Prostate gland (tissue), 2 donors: ENCODE results near the gene ADCY7. TPM values are rescaled to one million over a fixed set of nuclear protein-coding genes. Genes with fewer than 3 reads are reported as not detected.

Experiments
- DNase-seq: peaks from one replicate; pipeline ENCODE4 v3.0.0-alpha.2; 2019; ENCODE audit warnings: low spot score
- H3K27ac ChIP-seq, 2 donors: fragments of 200-600 bp; sonication (generic); 2 replicates each; pipeline ENCODE4 v1.5.1; 2017 to 2019
- H3K27me3 ChIP-seq: fragments of 200-600 bp; sonication (generic); replicated peaks from 2 replicates; pipeline ENCODE4 v1.5.1; 2019; ENCODE audit not compliant: insufficient read depth
- H3K36me3 ChIP-seq, 2 donors: fragments of 200-600 bp; sonication (generic); 1 replicate in 1 of 2; 2 replicates in 1 of 2; pipeline versions ENCODE4 v1.5.1 to v1.8.1; 2017 to 2019
- H3K4me1 ChIP-seq: fragments of 200-600 bp; sonication (generic); replicated peaks from 2 replicates; pipeline ENCODE4 v1.5.1; 2019
- H3K4me3 ChIP-seq, 2 donors: fragments of 200-600 bp; sonication (generic); 2 replicates each; pipeline ENCODE4 v1.5.1; 2017 to 2019
- H3K9me3 ChIP-seq: fragments of 200-600 bp; sonication (generic); 2 replicates; pipeline ENCODE4 v1.5.1; 2017
- CTCF ChIP-seq, 4 experiments: fragments of 200-600 bp in 2 of 4; fragments of 450-650 bp in 2 of 4; sonication (generic) in 2 of 4; IDR thresholded peaks; 1 replicate in 3 of 4; 2 replicates in 1 of 4; pipeline ENCODE4 v1.5.1; 2016 to 2019; ENCODE audit warnings: antibody characterized with exemption in 4 of 4, mild to moderate bottlenecking in 2 of 4, moderate library complexity in 2 of 4
- POLR2A ChIP-seq: fragments of 450-650 bp; IDR thresholded peaks from one replicate; pipeline ENCODE4 v1.6.1; 2016; ENCODE audit warnings: antibody characterized with exemption, mild to moderate bottlenecking
- POLR2AphosphoS5 ChIP-seq: sonication (generic); formaldehyde crosslinking; IDR thresholded peaks from one replicate; pipeline ENCODE4 v1.6.1; 2017; ENCODE audit warnings: antibody characterized with exemption
- WGBS: methylation state at CpG from one replicate; pipeline ENCODE4 v1.1.5; 2018; 5-methylcytosine and 5-hydroxymethylcytosine counted together
- intact Hi-C: fragments of 100-400 bp; cut with DNase I; formaldehyde crosslinking; loops from one replicate; pipeline ENCODE4 v1.14.2; 2022
- total RNA-seq, 2 donors: library from RNA; depleted of rRNA; stranded (reverse); fragments of >200 nt; gene quantifications; one replicate each; pipeline ENCODE4 v1.1.0, GENCODE V29; 2016

The ADCY7 gene
- total RNA-seq, 2 donors from 2014 or later: 2.0 to 10.9 TPM

- Histone ChIP-seq H3K36me3 (no peaks in the 10 kb centered on the region), H3K9me3 (no peaks in the 10 kb centered on the region), H3K27me3 (no peaks in the 10 kb centered on the region), H3K4me1 (peaks cover 4% of the 10 kb centered on the region), H3K4me3 (no peak overlapping the region), H3K27ac (no peak overlapping the region)
- no peak for DNase-seq
- intact Hi-C loops: loop anchor here (5.0 to 10.0 kb wide), 6 partner anchors 37 to 385 kb away; partner anchors contain the start of genes CYLD, HEATR3 and TENT4B
- TF ChIP-seq CTCF (IDR thresholded peaks at IDR 0.05): no peak
- no peak for TF ChIP-seq POLR2A
- no peak for TF ChIP-seq POLR2AphosphoS5
- 27% methylated on average over 1 of the region's 1 CpG for WGBS
Measured at GRCh38 chr16:50359626-50360025, 93.3 kb downstream of the ADCY7 start.

GRCh38 chr16:50360033-50360778 lies 93.9 kb downstream of the ADCY7 start:
- 59% methylated on average over 6 of the region's 6 CpGs for WGBS
- Histone ChIP-seq H3K4me3 (no peak overlapping the region), H3K4me1 (peaks cover 4% of the 10 kb centered on the region), H3K27ac (no peak overlapping the region), H3K27me3 (no peaks in the 10 kb centered on the region), H3K9me3 (no peaks in the 10 kb centered on the region), H3K36me3 (no peaks in the 10 kb centered on the region)
- intact Hi-C loops: loop anchor here (5.0 to 10.0 kb wide), 2 partner anchors 293 to 385 kb away; partner anchors contain the start of genes CYLD and HEATR3
- DNase-seq: no peak
- TF ChIP-seq POLR2AphosphoS5: no peak
- no peak for TF ChIP-seq CTCF (IDR thresholded peaks at IDR 0.05)
- TF ChIP-seq POLR2A: no peak

GRCh38 chr16:50360779-50361178 lies 94.4 kb downstream of the ADCY7 start:
- DNase-seq: no peak
- H3K27ac ChIP-seq: no peak overlapping the region
- H3K9me3 ChIP-seq: no peaks in the 10 kb centered on the region
- TF ChIP-seq POLR2A (no peak), CTCF (IDR thresholded peaks at IDR 0.05) (no peak), POLR2AphosphoS5 (no peak)
- H3K36me3 ChIP-seq: no peaks in the 10 kb centered on the region
- H3K27me3 ChIP-seq: no peaks in the 10 kb centered on the region
- intact Hi-C loops: loop anchor here (5.0 to 10.0 kb wide), 2 partner anchors 293 to 384 kb away; partner anchors contain the start of genes CYLD and HEATR3
- no peak overlapping the region for H3K4me3 ChIP-seq
- peaks cover 4% of the 10 kb centered on the region for H3K4me1 ChIP-seq
- 72% methylated on average over 3 of the region's 3 CpGs for WGBS

- intact Hi-C loops: loop anchor here (5.0 to 10.0 kb wide), 2 partner anchors 296 to 381 kb away; partner anchors contain the start of genes CYLD and HEATR3
- TF ChIP-seq POLR2A: no peak
- TF ChIP-seq POLR2AphosphoS5: no peak
- DNase-seq: no peak
- Histone ChIP-seq H3K9me3 (no peaks in the 10 kb centered on the region), H3K27ac (no peak overlapping the region), H3K4me3 (no peak overlapping the region), H3K27me3 (no peaks in the 10 kb centered on the region), H3K36me3 (no peaks in the 10 kb centered on the region), H3K4me1 (peaks cover 4% of the 10 kb centered on the region)
- WGBS: 85% methylated on average over 10 of the region's 10 CpGs
Measured at GRCh38 chr16:50363656-50364055, 97.3 kb downstream of the ADCY7 start.

GRCh38 chr16:50365791-50366575 lies 99.6 kb downstream of the ADCY7 start:
- TF ChIP-seq POLR2AphosphoS5: no peak
- no peak for TF ChIP-seq POLR2A
- no peak for TF ChIP-seq CTCF (IDR thresholded peaks at IDR 0.05)
- Histone ChIP-seq H3K36me3 (no peaks in the 10 kb centered on the region), H3K27ac (no peak overlapping the region), H3K4me1 (no peaks in the 10 kb centered on the region), H3K27me3 (no peaks in the 10 kb centered on the region), H3K4me3 (no peak overlapping the region), H3K9me3 (no peaks in the 10 kb centered on the region)
- WGBS: 18% methylated on average over 2 of the region's 2 CpGs
- intact Hi-C loops: loop anchor here (5.0 to 10.0 kb wide), 2 partner anchors 339 to 379 kb away; partner anchors contain the start of genes CNEP1R1 and CYLD
- no peak for DNase-seq
